Neural cell (in vitro differentiated cells): Measurements from ENCODE around the gene NXF2. TPM values are rescaled to one million over a fixed set of nuclear protein-coding genes. Genes with fewer than 3 reads are reported as not detected.

Experiments used
- H2AFZ ChIP-seq: fragments of 200-600, 300-800 bp; sonication (generic), shearing (Covaris generic); 2 replicates; pipeline ENCODE4 v1.6.0; 2014; ENCODE audit warnings: low read depth, mild to moderate bottlenecking, antibody characterized with exemption, low read length, moderate library complexity
- H3F3A ChIP-seq: fragments of 200-600 bp; shearing (Covaris generic); 2 replicates; pipeline ENCODE4 v1.6.1; 2016; ENCODE audit warnings: mild to moderate bottlenecking, moderate library complexity, mixed read lengths, antibody characterized with exemption, low read length; ENCODE audit not compliant: insufficient read depth, poor library complexity, severe bottlenecking
- H3K27ac ChIP-seq: fragments of 200-600, 300-800 bp; sonication (generic), shearing (Covaris generic); 2 replicates; pipeline ENCODE4 v1.5.1; 2014; ENCODE audit warnings: mild to moderate bottlenecking, low read length, moderate library complexity
- H3K27me3 ChIP-seq: fragments of 300-800, 200-600 bp; sonication (generic), shearing (Covaris generic); 2 replicates; pipeline ENCODE4 v1.6.0; 2014; ENCODE audit warnings: mild to moderate bottlenecking, low read depth, low read length, moderate library complexity; ENCODE audit not compliant: insufficient read depth
- H3K36me3 ChIP-seq: fragments of 300-800, 200-600 bp; sonication (generic), shearing (Covaris generic); 2 replicates; pipeline ENCODE4 v1.5.1; 2014; ENCODE audit warnings: mild to moderate bottlenecking, antibody characterized with exemption, low read length, moderate library complexity; ENCODE audit not compliant: insufficient read depth
- H3K4me2 ChIP-seq: fragments of 300-800, 200-600 bp; sonication (generic), shearing (Covaris generic); 2 replicates; pipeline ENCODE4 v1.6.0; 2014; ENCODE audit warnings: mild to moderate bottlenecking, low read length
- H3K4me3 ChIP-seq: fragments of 300-800, 200-600 bp; sonication (generic), shearing (Covaris generic); 2 replicates; pipeline ENCODE4 v1.5.1; 2014; ENCODE audit warnings: mild to moderate bottlenecking, low read length, moderate library complexity
- H3K79me2 ChIP-seq: fragments of 200-600 bp; shearing (Covaris generic); replicated peaks from 2 replicates; pipeline ENCODE4 v1.6.0; 2014; ENCODE audit warnings: mild to moderate bottlenecking, low read length, moderate library complexity; ENCODE audit not compliant: insufficient read depth
- H3K9ac ChIP-seq: fragments of 300-800, 200-600 bp; sonication (generic), shearing (Covaris generic); 2 replicates; pipeline ENCODE4 v1.6.1; 2016; ENCODE audit warnings: mild to moderate bottlenecking, low read length, mixed read lengths
- H3K9me2 ChIP-seq: fragments of 200-600 bp; shearing (Covaris generic); 2 replicates; pipeline ENCODE4 v1.6.1; 2016; ENCODE audit warnings: mild to moderate bottlenecking, low read length, mixed read lengths; ENCODE audit not compliant: insufficient read depth
- H3K9me3 ChIP-seq: fragments of 200-600, 300-800 bp; sonication (generic), shearing (Covaris generic); 2 replicates; pipeline ENCODE4 v1.6.1; 2016; ENCODE audit warnings: mild to moderate bottlenecking, mixed run types, low read length, moderate library complexity, mixed read lengths
- H4K20me1 ChIP-seq: fragments of 200-600 bp; shearing (Covaris generic); 2 replicates; pipeline ENCODE4 v1.6.1; 2016; ENCODE audit warnings: mild to moderate bottlenecking, mixed run types; ENCODE audit not compliant: insufficient read depth
- CTCF ChIP-seq: fragments of 450-650 bp; IDR thresholded peaks from 2 replicates; pipeline ENCODE4 v1.5.1; 2014; ENCODE audit warnings: antibody characterized with exemption, mild to moderate bottlenecking, moderate library complexity; ENCODE audit not compliant: poor library complexity, severe bottlenecking
- EP300 ChIP-seq: fragments of 450-650 bp; conservative IDR thresholded peaks from 2 replicates; pipeline ENCODE4 v1.6.1; 2014; ENCODE audit warnings: antibody characterized with exemption, mild to moderate bottlenecking, moderate library complexity; ENCODE audit not compliant: poor library complexity, severe bottlenecking
- EZH2 ChIP-seq: fragments of 200-600, 300-800 bp; shearing (Covaris generic), sonication (generic); IDR thresholded peaks from 2 replicates; pipeline ENCODE4 v1.6.1; 2014; ENCODE audit warnings: antibody characterized with exemption, low read length, borderline replicate concordance, mild to moderate bottlenecking; ENCODE audit not compliant: insufficient read depth, poor library complexity, severe bottlenecking
- RAD21 ChIP-seq: fragments of 450-650 bp; conservative IDR thresholded peaks from 2 replicates; pipeline ENCODE4 v1.6.1; 2014; ENCODE audit warnings: antibody characterized with exemption, mild to moderate bottlenecking, moderate library complexity
- REST ChIP-seq: IDR thresholded peaks from 2 replicates; pipeline ENCODE4 v1.6.1; 2012; ENCODE audit warnings: borderline replicate concordance
- SMC3 ChIP-seq: fragments of 450-650 bp; conservative IDR thresholded peaks from 2 replicates; pipeline ENCODE4 v1.6.1; 2014; ENCODE audit warnings: antibody characterized with exemption, mild to moderate bottlenecking, moderate library complexity; ENCODE audit not compliant: poor library complexity
- TAF1 ChIP-seq: IDR thresholded peaks from 2 replicates; pipeline ENCODE4 v1.6.1; 2012; ENCODE audit warnings: low read depth
- polyA plus RNA-seq: library from polyadenylated mRNA; depleted of rRNA; stranded (reverse); fragments of >200 nt; gene quantifications from 2 replicates; pipeline ENCODE4 v1.2.3, GENCODE V29; 2014

NXF2 gene
- polyA plus RNA-seq, 1 donor from 2014 or later = not detected

GRCh38 chrX:102341867-102342266 lies 94.9 kb downstream of the NXF2 start:
- Histone ChIP-seq H2AFZ (no peak overlapping the region), H3K27ac (no peak overlapping the region), H3K27me3 (no peaks in the 10 kb centered on the region), H3K36me3 (no peaks in the 10 kb centered on the region), H3K9me2 (no peaks in the 10 kb centered on the region), H3K9me3 (no peaks in the 10 kb centered on the region), H4K20me1 (no peaks in the 10 kb centered on the region), H3K4me2 (no peak overlapping the region), H3K79me2 (no peaks in the 10 kb centered on the region), H3F3A (no peaks in the 10 kb centered on the region), H3K9ac (no peak overlapping the region), H3K4me3 (no peak overlapping the region)
- TF ChIP-seq SMC3 (peak; percentile 17), EP300 (no peak), TAF1 (no peak), RAD21 (no peak), CTCF (peak; percentile 29), REST (no peak), EZH2 (no peak)

- Histone ChIP-seq H3K9me2 (no peaks in the 10 kb centered on the region), H3K9ac (no peak overlapping the region), H3K4me2 (no peak overlapping the region), H2AFZ (no peak overlapping the region), H3K79me2 (no peaks in the 10 kb centered on the region), H3F3A (no peaks in the 10 kb centered on the region), H4K20me1 (no peaks in the 10 kb centered on the region), H3K36me3 (no peaks in the 10 kb centered on the region), H3K27me3 (no peaks in the 10 kb centered on the region), H3K4me3 (no peak overlapping the region), H3K27ac (no peak overlapping the region), H3K9me3 (no peaks in the 10 kb centered on the region)
- TF ChIP-seq SMC3 = peak; percentile 68
- peak; percentile 61 for TF ChIP-seq CTCF
- TF ChIP-seq RAD21 = peak; percentile 35
- no peak for TF ChIP-seq EZH2
Measured at GRCh38 chrX:102345916-102346315, 98.9 kb downstream of the NXF2 start.

Other genes starting within 250 kb of the NXF2 start
- not detected in 2 replicates for gene TCEAL2, start 121.5 kb upstream of the NXF2 start, polyA plus RNA-seq
- not detected in 2 replicates for gene TCEAL6, start 104.7 kb upstream of the NXF2 start, polyA plus RNA-seq
- 9.2 and 17.8 TPM in 2 replicates for gene BEX5, start 91.2 kb upstream of the NXF2 start, polyA plus RNA-seq
- 0.20 TPM in 1 of 2 replicates, not detected in the other for gene TCP11X1, start 31.9 kb upstream of the NXF2 start, polyA plus RNA-seq
- not detected in 2 replicates for gene NXF2B, start 192.8 kb downstream of the NXF2 start, polyA plus RNA-seq
- gene TCP11X2, start 224.6 kb downstream of the NXF2 start, polyA plus RNA-seq = 0.12 TPM in 1 of 2 replicates, not detected in the other